GM23338 (cell line): ENCODE measurements around the gene SART3. TPM values are rescaled to one million over a fixed set of nuclear protein-coding genes. Genes with fewer than 3 reads are reported as not detected.

Experiments used
- ATAC-seq: fragments of 200-7000 bp; cut with Tn5 transposase; 3 replicates; pipeline ENCODE4 v1.9.1; 2020
- DNase-seq: peaks from one replicate; pipeline ENCODE4 v3.0.0-alpha.2; 2015; ENCODE audit warnings: low spot score
- H2AFZ ChIP-seq: fragments of 200-600 bp; sonication (generic); 2 replicates; pipeline ENCODE4 v1.8.0; 2016; ENCODE audit warnings: antibody characterized with exemption, mild to moderate bottlenecking, moderate library complexity
- H3F3A ChIP-seq: fragments of 200-600 bp; sonication (generic); replicated peaks from 2 replicates; pipeline ENCODE4 v1.8.0; 2017; ENCODE audit warnings: antibody characterized with exemption, mixed run types, low read depth
- H3K27ac ChIP-seq: fragments of 200-600 bp; sonication (generic); 2 replicates; pipeline ENCODE4 v1.6.1; 2016; ENCODE audit warnings: low read depth
- H3K27me3 ChIP-seq: fragments of 200-600 bp; sonication (generic); 2 replicates; pipeline ENCODE4 v1.8.0; 2016; ENCODE audit warnings: mild to moderate bottlenecking, mixed run types, moderate library complexity; ENCODE audit not compliant: insufficient read depth
- H3K36me3 ChIP-seq: fragments of 200-600 bp; sonication (generic); 2 replicates; pipeline ENCODE4 v1.8.0; 2016; ENCODE audit warnings: mild to moderate bottlenecking; ENCODE audit not compliant: insufficient read depth
- H3K4me1 ChIP-seq: fragments of 200-600 bp; sonication (generic); 2 replicates; pipeline ENCODE4 v1.8.0; 2016; ENCODE audit warnings: mild to moderate bottlenecking, moderate library complexity; ENCODE audit not compliant: insufficient read depth
- H3K4me2 ChIP-seq: fragments of 200-600 bp; sonication (generic); 2 replicates; pipeline ENCODE4 v1.7.1; 2017; ENCODE audit warnings: mixed run types
- H3K4me3 ChIP-seq: fragments of 200-600 bp; sonication (generic); 2 replicates; pipeline ENCODE4 v1.6.1; 2016; ENCODE audit warnings: mixed run types
- H3K79me2 ChIP-seq: fragments of 200-600 bp; sonication (generic); replicated peaks from 2 replicates; pipeline ENCODE4 v1.8.0; 2017; ENCODE audit warnings: mild to moderate bottlenecking; ENCODE audit not compliant: insufficient read depth
- H3K9me2 ChIP-seq: fragments of 200-600 bp; sonication (generic); 2 replicates; pipeline ENCODE4 v1.8.0; 2017; ENCODE audit not compliant: insufficient read depth
- H4K20me1 ChIP-seq: fragments of 200-600 bp; sonication (generic); replicated peaks from 2 replicates; pipeline ENCODE4 v1.8.0; 2017; ENCODE audit warnings: mild to moderate bottlenecking; ENCODE audit not compliant: insufficient read depth
- H3K27ac Mint-ChIP-seq: 2 replicates; pipeline ENCODE4 v1.8.0; 2020; ENCODE audit warnings: inconsistent platforms, mild to moderate bottlenecking, moderate library complexity, mixed read lengths
- H3K27me3 Mint-ChIP-seq: 3 replicates; pipeline ENCODE4 v1.8.0; 2022; ENCODE audit warnings: low read depth, mild to moderate bottlenecking, moderate library complexity, mixed read lengths, inconsistent platforms; ENCODE audit not compliant: insufficient read depth, poor library complexity
- H3K36me3 Mint-ChIP-seq: 3 replicates; pipeline ENCODE4 v1.8.0; 2021; ENCODE audit warnings: low read depth, mild to moderate bottlenecking, inconsistent platforms, moderate library complexity, mixed read lengths
- H3K4me1 Mint-ChIP-seq: 3 replicates; pipeline ENCODE4 v1.8.0; 2020; ENCODE audit warnings: mild to moderate bottlenecking, inconsistent platforms, mixed read lengths
- H3K4me3 Mint-ChIP-seq: 3 replicates; pipeline ENCODE4 v1.8.0; 2021; ENCODE audit warnings: moderate library complexity, mild to moderate bottlenecking, inconsistent platforms, mixed read lengths
- H3K9me3 Mint-ChIP-seq: 3 replicates; pipeline ENCODE4 v1.8.0; 2020; ENCODE audit warnings: moderate library complexity, mild to moderate bottlenecking, inconsistent platforms, mixed read lengths
- CREB1 ChIP-seq: fragments of 250-450 bp; sonication (Bioruptor Pico); IDR thresholded peaks from 2 replicates; pipeline ENCODE4 v1.5.0; 2020; ENCODE audit warnings: low read depth, mild to moderate bottlenecking, moderate library complexity
- CTCF ChIP-seq, 2 experiments: fragments of 200-600 bp in 1 of 2; sonication (generic) in 1 of 2; conservative IDR thresholded peaks; 2 replicates each; pipeline versions ENCODE4 v1.5.1 to v1.6.1; 2016 to 2017; ENCODE audit warnings: antibody characterized with exemption in 2 of 2, low read depth in 2 of 2, mild to moderate bottlenecking in 2 of 2, moderate library complexity in 1 of 2
- ETS1 ChIP-seq: IDR thresholded peaks from 2 replicates; pipeline ENCODE4 v1.6.1; 2016; ENCODE audit warnings: antibody characterized with exemption
- EZH2 ChIP-seq: fragments of 200-600 bp; sonication (generic); IDR thresholded peaks from one replicate; pipeline ENCODE4 v1.8.0; 2017; ENCODE audit warnings: antibody characterized with exemption, mild to moderate bottlenecking, low read depth; ENCODE audit not compliant: unreplicated experiment
- EZH2phosphoT487 ChIP-seq: fragments of 200-600 bp; sonication (generic); IDR thresholded peaks from one replicate; pipeline ENCODE4 v1.8.1; 2018; ENCODE audit warnings: antibody characterized with exemption; ENCODE audit not compliant: unreplicated experiment
- JUNB ChIP-seq: IDR thresholded peaks from one replicate; pipeline ENCODE4 v1.6.1; 2016; ENCODE audit warnings: antibody characterized with exemption; ENCODE audit not compliant: unreplicated experiment
- NANOG ChIP-seq: IDR thresholded peaks from 2 replicates; pipeline ENCODE4 v1.6.1; 2016; ENCODE audit warnings: antibody characterized with exemption, borderline replicate concordance
- POLR2AphosphoS5 ChIP-seq: IDR thresholded peaks from 2 replicates; pipeline ENCODE4 v1.6.1; 2016; ENCODE audit warnings: antibody characterized with exemption, low read depth
- REST ChIP-seq: IDR thresholded peaks from one replicate; pipeline ENCODE4 v1.6.1; 2018; ENCODE audit warnings: antibody characterized with exemption; ENCODE audit not compliant: unreplicated experiment
- STAT1 ChIP-seq: IDR thresholded peaks from one replicate; pipeline ENCODE4 v1.6.1; 2016; ENCODE audit warnings: antibody characterized with exemption; ENCODE audit not compliant: unreplicated experiment
- ZNF114 ChIP-seq: fragments of 250-450 bp; sonication (Bioruptor Pico); IDR thresholded peaks from 2 replicates; pipeline ENCODE4 v1.5.0; 2020; ENCODE audit warnings: mild to moderate bottlenecking, moderate library complexity
- ZNF331 ChIP-seq: fragments of 250-450 bp; sonication (Bioruptor Pico); IDR thresholded peaks from 2 replicates; pipeline ENCODE4 v1.5.0; 2020; ENCODE audit warnings: low read depth, mild to moderate bottlenecking, moderate library complexity
- ZNF462 ChIP-seq: fragments of 250-450 bp; sonication (Bioruptor Pico); IDR thresholded peaks from 2 replicates; pipeline ENCODE4 v1.5.0; 2020; ENCODE audit warnings: mild to moderate bottlenecking, moderate library complexity
- polyA plus RNA-seq: library from polyadenylated mRNA; unstranded; fragments of >200 nt; fragmentation: Nextera tagmentation; extraction: Ambion mirVana; gene quantifications from 2 replicates; pipeline ENCODE4 v1.2.1, GENCODE V29; 2016
- total RNA-seq: library from RNA; depleted of rRNA; stranded (reverse); fragments of >200 nt; shearing (Covaris generic); gene quantifications from 2 replicates; pipeline ENCODE4 v1.2.3, GENCODE V29; 2014

Gene SART3
- total and polyA plus RNA-seq, 2 experiments from 2014 or later, result 49.8 to 112 TPM

- H3K9me3 Mint-ChIP-seq, result no peaks in the 10 kb centered on the region
- Histone ChIP-seq H3K27me3 (no peaks in the 10 kb centered on the region), H3K79me2 (peaks cover 4% of the 10 kb centered on the region), H2AFZ (no peak overlapping the region), H4K20me1 (peaks cover 13% of the 10 kb centered on the region), H3K4me2 (no peak overlapping the region), H3K27ac (no peak overlapping the region), H3K36me3 (peaks cover 84% of the 10 kb centered on the region), H3K9me2 (no peaks in the 10 kb centered on the region), H3K4me3 (no peak overlapping the region), H3F3A (0 out of 2 replicates have a peak, but pooled peaks cover 5% of the 10 kb centered on the region), H3K4me1 (no peaks in the 10 kb centered on the region)
- no peak for TF ChIP-seq ZNF114 (CRISPR knock-in tag)
- no peak for TF ChIP-seq ETS1
- no peak for TF ChIP-seq POLR2AphosphoS5
- TF ChIP-seq JUNB, result no peak
- no peak for TF ChIP-seq STAT1
- TF ChIP-seq ZNF331 (CRISPR knock-in tag), result no peak
- no peak for TF ChIP-seq NANOG
- TF ChIP-seq CTCF (conservative IDR thresholded peaks at IDR 0.05; ENCODE audit: low read depth in 2 of 2), result no peak
- TF ChIP-seq EZH2phosphoT487, result no peak
- TF ChIP-seq CREB1 (CRISPR knock-in tag), result no peak
- no peak for TF ChIP-seq REST
- no peak for TF ChIP-seq EZH2
- TF ChIP-seq ZNF462, result no peak
- no peak overlapping the region for H3K27ac Mint-ChIP-seq
- ATAC-seq, result no peak
- DNase-seq, result no peak
- no peaks in the 10 kb centered on the region for H3K4me1 Mint-ChIP-seq
- peaks cover 3% of the 10 kb centered on the region for H3K27me3 Mint-ChIP-seq
- H3K36me3 Mint-ChIP-seq, result peaks cover 99% of the 10 kb centered on the region
- H3K4me3 Mint-ChIP-seq, result no peak overlapping the region
Measured at GRCh38 chr12:108525681-108526080, 35.3 kb downstream of the SART3 start.
